AG04450 (cell line): ENCODE measurements around the gene SUFU. TPM values are rescaled to one million over a fixed set of nuclear protein-coding genes. Genes with fewer than 3 reads are reported as not detected.

Experiments used
- CTCF ChIA-PET: fragments of 300-600, 350-600 bp; formaldehyde crosslinking; extraction: SDS; loops from one replicate; lab custom pipeline; 2022; ENCODE audit warnings: antibody characterized with exemption, inconsistent platforms; lab: Charles Lee
- POLR2A ChIA-PET: fragments of 350-600 bp; formaldehyde crosslinking; extraction: SDS; loops from one replicate; lab custom pipeline; 2021; ENCODE audit warnings: antibody characterized with exemption, inconsistent platforms; lab: Yijun Ruan, JAX
- DNase-seq: peaks from one replicate; pipeline ENCODE4 v3.0.0-alpha.2; 2011; ENCODE audit warnings: low read depth, low spot score
- H3K27ac ChIP-seq: one replicate; pipeline ENCODE4 v1.5.1; 2012; ENCODE audit warnings: low read depth, low read length, control low read depth
- H3K27me3 ChIP-seq: one replicate; pipeline ENCODE4 v1.6.0; 2012; ENCODE audit warnings: low read length; ENCODE audit not compliant: control insufficient read depth, insufficient read depth
- H3K4me3 ChIP-seq: 2 replicates; pipeline ENCODE4 v1.5.1; 2011; ENCODE audit warnings: mild to moderate bottlenecking, low read depth, low read length, control low read depth
- H3K9me3 ChIP-seq: 2 replicates; pipeline ENCODE4 v1.5.1; 2012; ENCODE audit warnings: low read length; ENCODE audit not compliant: control insufficient read depth, insufficient read depth
- polyA plus RNA-seq: library from polyadenylated mRNA; depleted of rRNA; stranded (reverse); fragments of >200 nt; gene quantifications from 2 replicates; pipeline ENCODE4 v1.2.3, GENCODE V29; 2011
- TF ChIP-seq, protein P1 (sequence below): IDR thresholded peaks from 2 replicates; pipeline ENCODE4 v1.5.1; 2011; ENCODE audit warnings: low read depth, low read length, control low read depth, inconsistent platforms

The SUFU gene
- polyA plus RNA-seq, 1 experiment = 11.0 TPM

- Histone ChIP-seq H3K27ac (no peak overlapping the region), H3K9me3 (no peaks in the 10 kb centered on the region), H3K4me3 (no peak overlapping the region), H3K27me3 (no peaks in the 10 kb centered on the region)
- POLR2A ChIA-PET = no interaction called here
- CTCF ChIA-PET = no interaction called here
- no peak for DNase-seq
- TF ChIP-seq, protein P1, sequence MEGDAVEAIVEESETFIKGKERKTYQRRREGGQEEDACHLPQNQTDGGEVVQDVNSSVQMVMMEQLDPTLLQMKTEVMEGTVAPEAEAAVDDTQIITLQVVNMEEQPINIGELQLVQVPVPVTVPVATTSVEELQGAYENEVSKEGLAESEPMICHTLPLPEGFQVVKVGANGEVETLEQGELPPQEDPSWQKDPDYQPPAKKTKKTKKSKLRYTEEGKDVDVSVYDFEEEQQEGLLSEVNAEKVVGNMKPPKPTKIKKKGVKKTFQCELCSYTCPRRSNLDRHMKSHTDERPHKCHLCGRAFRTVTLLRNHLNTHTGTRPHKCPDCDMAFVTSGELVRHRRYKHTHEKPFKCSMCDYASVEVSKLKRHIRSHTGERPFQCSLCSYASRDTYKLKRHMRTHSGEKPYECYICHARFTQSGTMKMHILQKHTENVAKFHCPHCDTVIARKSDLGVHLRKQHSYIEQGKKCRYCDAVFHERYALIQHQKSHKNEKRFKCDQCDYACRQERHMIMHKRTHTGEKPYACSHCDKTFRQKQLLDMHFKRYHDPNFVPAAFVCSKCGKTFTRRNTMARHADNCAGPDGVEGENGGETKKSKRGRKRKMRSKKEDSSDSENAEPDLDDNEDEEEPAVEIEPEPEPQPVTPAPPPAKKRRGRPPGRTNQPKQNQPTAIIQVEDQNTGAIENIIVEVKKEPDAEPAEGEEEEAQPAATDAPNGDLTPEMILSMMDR = no peak
These were observed 62.0 kb downstream of the SUFU start for GRCh38 chr10:102565793-102566192.

DNA sequence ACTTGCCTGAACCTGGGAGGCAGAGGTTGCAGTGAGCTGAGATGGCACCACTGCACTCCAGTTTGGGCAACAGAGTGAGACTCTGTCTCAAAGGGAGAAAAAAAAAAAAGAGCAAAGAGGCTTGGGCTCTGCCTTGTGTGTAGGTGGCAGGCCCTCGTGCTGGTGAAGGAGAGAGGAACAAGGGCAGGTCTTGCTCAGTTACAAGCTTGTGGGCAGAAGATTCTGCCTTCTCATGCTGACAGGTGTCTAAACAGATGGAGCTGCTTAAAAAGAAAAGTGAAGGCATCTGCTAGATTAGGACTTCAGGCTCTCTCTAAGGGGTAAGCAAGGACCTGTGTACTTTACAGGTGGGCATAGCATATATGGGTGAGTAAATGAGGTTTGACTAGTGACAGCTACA, 75.0 kb downstream of the SUFU start:
- Histone ChIP-seq H3K4me3 (no peak overlapping the region), H3K27ac (peak overlapping the region; percentile 66), H3K27me3 (no peaks in the 10 kb centered on the region), H3K9me3 (no peaks in the 10 kb centered on the region)
- POLR2A ChIA-PET = interaction anchor here (2.7 kb wide), 1 partner anchor 76 kb away, joined by 12 read pairs; the partner anchor contains the start of genes ACTR1A and SUFU
- CTCF ChIA-PET = interaction anchor here (0.5 to 6.6 kb wide), 4 partner anchors 11 to 100 kb away, joined by 3 to 120 read pairs (median 4); partner anchors contain the start of genes ACTR1A and SUFU
- TF ChIP-seq, protein P1 = no peak
- DNase-seq = no peak

GRCh38 chr10:102579328-102579727, 75.6 kb downstream of the SUFU start:
- ChIA-PET CTCF (interaction anchor here (0.7 to 6.6 kb wide), 6 partner anchors 17 to 410 kb away, joined by 3 to 120 read pairs (median 3); partner anchors contain the start of genes ACTR1A and SUFU), POLR2A (interaction anchor here (2.7 kb wide), 1 partner anchor 76 kb away, joined by 12 read pairs; the partner anchor contains the start of genes ACTR1A and SUFU)
- no peak overlapping the region for H3K4me3 ChIP-seq

GRCh38 chr10:102580230-102580629, 76.5 kb downstream of the SUFU start:
- no peaks in the 10 kb centered on the region for H3K27me3 ChIP-seq
- ChIA-PET CTCF (interaction anchor here (0.6 to 6.6 kb wide), 6 partner anchors 33 to 411 kb away, joined by 3 to 120 read pairs (median 4); partner anchors contain the start of genes ACTR1A and SUFU), POLR2A (interaction anchor here (2.7 kb wide), 1 partner anchor 77 kb away, joined by 12 read pairs; the partner anchor contains the start of genes ACTR1A and SUFU)
- peak; percentile 64 for DNase-seq
- no peaks in the 10 kb centered on the region for H3K9me3 ChIP-seq
- TF ChIP-seq, protein P1 = no peak
- peak overlapping the region; percentile 82 for H3K27ac ChIP-seq
- H3K4me3 ChIP-seq = no peak overlapping the region

More at GRCh38 chr10:102579328-102579727, 75.6 kb downstream of the SUFU start:
- TF ChIP-seq, protein P1 = no peak
- no peaks in the 10 kb centered on the region for H3K27me3 ChIP-seq
- no peak for DNase-seq
- H3K9me3 ChIP-seq = no peaks in the 10 kb centered on the region
- peak overlapping the region; percentile 66 for H3K27ac ChIP-seq

GRCh38 chr10:102581401-102581800, 77.6 kb downstream of the SUFU start:
- no peaks in the 10 kb centered on the region for H3K27me3 ChIP-seq
- no peak overlapping the region for H3K4me3 ChIP-seq
- no peaks in the 10 kb centered on the region for H3K9me3 ChIP-seq
- CTCF ChIA-PET = interaction anchor here (0.8 to 6.6 kb wide), 2 partner anchors 77 to 100 kb away, joined by 3 to 120 read pairs; partner anchors contain the start of genes ACTR1A and SUFU
- no peak for DNase-seq
- POLR2A ChIA-PET = interaction anchor here (1.3 kb wide), 1 partner anchor 77 kb away, joined by 4 read pairs; the partner anchor contains the start of gene SUFU
- H3K27ac ChIP-seq = no peak overlapping the region
- TF ChIP-seq, protein P1 = no peak
